PC-9 (cell line): ENCODE measurements around the gene SDHB.

Source experiments
- EZH2 ChIP-seq: fragments of 200-600 bp; sonication (generic); IDR thresholded peaks from 2 replicates; pipeline ENCODE4 v1.8.0; 2017; ENCODE audit warnings: antibody characterized with exemption, low read depth
- TF ChIP-seq, protein P1 (sequence below): fragments of 200-600 bp; sonication (generic); conservative IDR thresholded peaks from 2 replicates; pipeline ENCODE4 v1.6.1; 2017; ENCODE audit warnings: mixed run types, antibody characterized with exemption, mild to moderate bottlenecking, moderate library complexity

DNA sequence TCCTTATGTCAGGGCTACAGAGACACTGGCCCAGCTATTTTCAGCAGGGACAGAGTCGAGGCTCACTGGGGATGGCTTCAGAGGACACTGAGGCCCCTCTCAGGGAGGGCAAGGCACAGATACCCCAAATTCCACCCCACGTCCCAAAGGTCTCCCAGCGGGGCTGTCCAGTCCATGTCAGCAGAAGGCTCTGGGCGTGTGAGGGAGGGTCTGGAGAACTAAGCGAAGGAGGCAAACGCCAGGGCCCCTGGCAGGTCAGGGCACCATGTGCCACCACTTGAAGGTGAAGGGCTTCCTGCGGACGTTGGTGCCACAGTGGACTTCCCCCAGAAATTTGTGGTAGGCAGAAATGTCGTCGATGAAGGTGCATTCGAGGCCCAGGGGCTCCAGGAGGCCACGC is 15.0 kb upstream of the SDHB start:
- TF ChIP-seq, protein P1, sequence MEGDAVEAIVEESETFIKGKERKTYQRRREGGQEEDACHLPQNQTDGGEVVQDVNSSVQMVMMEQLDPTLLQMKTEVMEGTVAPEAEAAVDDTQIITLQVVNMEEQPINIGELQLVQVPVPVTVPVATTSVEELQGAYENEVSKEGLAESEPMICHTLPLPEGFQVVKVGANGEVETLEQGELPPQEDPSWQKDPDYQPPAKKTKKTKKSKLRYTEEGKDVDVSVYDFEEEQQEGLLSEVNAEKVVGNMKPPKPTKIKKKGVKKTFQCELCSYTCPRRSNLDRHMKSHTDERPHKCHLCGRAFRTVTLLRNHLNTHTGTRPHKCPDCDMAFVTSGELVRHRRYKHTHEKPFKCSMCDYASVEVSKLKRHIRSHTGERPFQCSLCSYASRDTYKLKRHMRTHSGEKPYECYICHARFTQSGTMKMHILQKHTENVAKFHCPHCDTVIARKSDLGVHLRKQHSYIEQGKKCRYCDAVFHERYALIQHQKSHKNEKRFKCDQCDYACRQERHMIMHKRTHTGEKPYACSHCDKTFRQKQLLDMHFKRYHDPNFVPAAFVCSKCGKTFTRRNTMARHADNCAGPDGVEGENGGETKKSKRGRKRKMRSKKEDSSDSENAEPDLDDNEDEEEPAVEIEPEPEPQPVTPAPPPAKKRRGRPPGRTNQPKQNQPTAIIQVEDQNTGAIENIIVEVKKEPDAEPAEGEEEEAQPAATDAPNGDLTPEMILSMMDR = no peak
- no peak for TF ChIP-seq EZH2
